Smooth muscle cell (in vitro differentiated cells): Measurements from ENCODE around the gene GALNT10. TPM values are rescaled to one million over a fixed set of nuclear protein-coding genes. Genes with fewer than 3 reads are reported as not detected.

Experiments
- DNase-seq: peaks from one replicate; lab custom pipeline; 2025; ENCODE audit not compliant: unreplicated experiment; lab: John Stamatoyannopoulos, UW
- H2AFZ ChIP-seq: fragments of 200-600 bp; sonication (generic); 2 replicates; pipeline ENCODE4 v1.6.0; 2016; ENCODE audit warnings: antibody characterized with exemption, low read depth, mild to moderate bottlenecking
- H3F3A ChIP-seq: fragments of 200-600 bp; sonication (generic); 2 replicates; pipeline ENCODE4 v1.6.0; 2017; ENCODE audit warnings: antibody characterized with exemption, low read depth
- H3K27ac ChIP-seq: fragments of 200-600 bp; sonication (generic); 2 replicates; pipeline ENCODE4 v1.5.1; 2016; ENCODE audit warnings: low read depth, mild to moderate bottlenecking
- H3K27me3 ChIP-seq: fragments of 200-600 bp; sonication (generic); 2 replicates; pipeline ENCODE4 v1.6.1; 2016; ENCODE audit warnings: low read depth, mild to moderate bottlenecking
- H3K36me3 ChIP-seq: fragments of 200-600 bp; sonication (generic); 2 replicates; pipeline ENCODE4 v1.5.1; 2016; ENCODE audit warnings: low read depth
- H3K4me1 ChIP-seq: fragments of 200-600 bp; sonication (generic); 2 replicates; pipeline ENCODE4 v1.5.1; 2016; ENCODE audit warnings: low read depth
- H3K4me2 ChIP-seq: fragments of 200-600 bp; sonication (generic); 2 replicates; pipeline ENCODE4 v1.6.0; 2016; ENCODE audit warnings: mild to moderate bottlenecking
- H3K4me3 ChIP-seq: fragments of 200-600 bp; sonication (generic); 2 replicates; pipeline ENCODE4 v1.5.1; 2016; ENCODE audit warnings: mild to moderate bottlenecking
- H3K79me2 ChIP-seq: fragments of 200-600 bp; sonication (generic); 2 replicates; pipeline ENCODE4 v1.6.0; 2016; ENCODE audit warnings: low read depth, mild to moderate bottlenecking
- H3K9ac ChIP-seq: fragments of 200-600 bp; sonication (generic); 2 replicates; pipeline ENCODE4 v1.6.0; 2016; ENCODE audit warnings: low read depth
- H3K9me3 ChIP-seq: fragments of 200-600 bp; sonication (generic); replicated peaks from 2 replicates; pipeline ENCODE4 v1.5.1; 2016; ENCODE audit warnings: low read depth
- H4K20me1 ChIP-seq: fragments of 200-600 bp; sonication (generic); 2 replicates; pipeline ENCODE4 v1.6.0; 2016; ENCODE audit warnings: low read depth
- CTCF ChIP-seq: fragments of 200-600 bp; sonication (generic); IDR thresholded peaks from 2 replicates; pipeline ENCODE4 v1.5.1; 2017; ENCODE audit warnings: borderline replicate concordance, mild to moderate bottlenecking, antibody characterized with exemption; ENCODE audit not compliant: insufficient read depth, poor library complexity, severe bottlenecking
- WGBS: methylation state at CpG from one replicate; pipeline ENCODE4 v1.1.7; 2016; ENCODE audit warnings: low lambda C conversion rate; 5-methylcytosine and 5-hydroxymethylcytosine counted together
- polyA plus RNA-seq: library from polyadenylated mRNA; unstranded; fragments of >200 nt; fragmentation: Nextera tagmentation; extraction: Ambion mirVana; gene quantifications from 2 replicates; pipeline ENCODE4 v1.2.1, GENCODE V29; 2016
- total RNA-seq: library from RNA; depleted of rRNA; stranded (reverse); fragments of >200 nt; gene quantifications from 2 replicates; pipeline ENCODE4 v1.2.3, GENCODE V29; 2014

GALNT10 gene
- total and polyA plus RNA-seq, 2 experiments from 2014 or later = 23.6 to 24.6 TPM

- H3K9ac ChIP-seq = no peak overlapping the region
- H3K27me3 ChIP-seq = no peaks in the 10 kb centered on the region
- H3K36me3 ChIP-seq = no peaks in the 10 kb centered on the region
- H3K4me3 ChIP-seq = no peak overlapping the region
- H3K4me1 ChIP-seq = peaks cover 38% of the 10 kb centered on the region
- H4K20me1 ChIP-seq = peaks cover 8% of the 10 kb centered on the region
- no peaks in the 10 kb centered on the region for H3F3A ChIP-seq
- H3K27ac ChIP-seq = no peak overlapping the region
- no peak for DNase-seq
- H3K9me3 ChIP-seq = no peaks in the 10 kb centered on the region
- TF ChIP-seq CTCF = no peak
- 3% methylated on average over 1 of the region's 1 CpG for WGBS
- no peak overlapping the region for H2AFZ ChIP-seq
- H3K4me2 ChIP-seq = no peak overlapping the region
- H3K79me2 ChIP-seq = peaks cover 11% of the 10 kb centered on the region
Measured at GRCh38 chr5:154242964-154243376, 52.4 kb downstream of the GALNT10 start.

GRCh38 chr5:154243736-154244135, 53.2 kb downstream of the GALNT10 start:
- DNase-seq = no peak
- Histone ChIP-seq H3K9ac (no peak overlapping the region), H3K27ac (peak overlapping the region; percentile 0), H3K4me1 (peaks cover 38% of the 10 kb centered on the region), H3F3A (no peaks in the 10 kb centered on the region), H3K9me3 (no peaks in the 10 kb centered on the region), H2AFZ (no peak overlapping the region), H3K4me2 (peak overlapping the region; percentile 20), H3K27me3 (no peaks in the 10 kb centered on the region), H3K79me2 (peaks cover 11% of the 10 kb centered on the region), H4K20me1 (peaks cover 8% of the 10 kb centered on the region), H3K4me3 (no peak overlapping the region), H3K36me3 (no peaks in the 10 kb centered on the region)
- TF ChIP-seq CTCF = no peak
- WGBS = 43% methylated on average over 2 of the region's 2 CpGs

- no peak overlapping the region for H3K4me3 ChIP-seq
- H3K4me2 ChIP-seq = no peak overlapping the region
- no peak overlapping the region for H3K27ac ChIP-seq
- peaks cover 11% of the 10 kb centered on the region for H3K79me2 ChIP-seq
- WGBS = 85% methylated on average over 3 of the region's 3 CpGs
- no peak for DNase-seq
- H3F3A ChIP-seq = no peaks in the 10 kb centered on the region
- peaks cover 8% of the 10 kb centered on the region for H4K20me1 ChIP-seq
- no peaks in the 10 kb centered on the region for H3K27me3 ChIP-seq
- no peak for TF ChIP-seq CTCF
- H3K9me3 ChIP-seq = no peaks in the 10 kb centered on the region
- H3K9ac ChIP-seq = no peak overlapping the region
- H3K4me1 ChIP-seq = peaks cover 38% of the 10 kb centered on the region
- no peak overlapping the region for H2AFZ ChIP-seq
- H3K36me3 ChIP-seq = no peaks in the 10 kb centered on the region
Measured at GRCh38 chr5:154244476-154244875, 53.9 kb downstream of the GALNT10 start.

- no peak for DNase-seq
- Histone ChIP-seq H3F3A (no peaks in the 10 kb centered on the region), H3K79me2 (peaks cover 18% of the 10 kb centered on the region), H3K27me3 (no peaks in the 10 kb centered on the region), H2AFZ (no peak overlapping the region), H3K9me3 (no peaks in the 10 kb centered on the region), H3K27ac (no peak overlapping the region), H4K20me1 (peaks cover 4% of the 10 kb centered on the region), H3K4me3 (no peak overlapping the region), H3K4me2 (no peak overlapping the region), H3K4me1 (peaks cover 7% of the 10 kb centered on the region), H3K9ac (no peak overlapping the region), H3K36me3 (no peaks in the 10 kb centered on the region)
- WGBS = 87% methylated on average over 2 of the region's 2 CpGs
- no peak for TF ChIP-seq CTCF
Measured at GRCh38 chr5:154248691-154249090, 58.2 kb downstream of the GALNT10 start.
